NCI-H1105 treated with DMSO at 0.1 percent for 48 hours (cell line): Measurements from ENCODE around the gene SV2C.

Experiments
- DNase-seq: peaks from one replicate; lab custom pipeline; 2025; lab: John Stamatoyannopoulos, UW

Gene SV2C

GRCh38 chr5:76384705-76385104 is 301.5 kb downstream of the SV2C start:
- no peak for DNase-seq

GRCh38 chr5:76385540-76385939 is 302.4 kb downstream of the SV2C start:
- DNase-seq, result no peak

- DNase-seq, result no peak
These were observed 303.2 kb downstream of the SV2C start for GRCh38 chr5:76386360-76386759.

GRCh38 chr5:76388236-76388635 is 305.1 kb downstream of the SV2C start:
- DNase-seq, result no peak

GRCh38 chr5:76388791-76389512 is 305.8 kb downstream of the SV2C start:
- no peak for DNase-seq

GRCh38 chr5:76389513-76390154 is 306.5 kb downstream of the SV2C start:
- DNase-seq, result no peak

GRCh38 chr5:76391014-76391413 is 307.8 kb downstream of the SV2C start:
- DNase-seq, result no peak

- DNase-seq, result no peak
These were observed 310.0 kb downstream of the SV2C start for GRCh38 chr5:76393035-76393680.

- DNase-seq, result no peak
These were observed 314.0 kb downstream of the SV2C start for GRCh38 chr5:76397200-76397599.

- DNase-seq, result no peak
These were observed 316.1 kb downstream of the SV2C start for GRCh38 chr5:76399268-76399667.

GRCh38 chr5:76400466-76400865 is 317.3 kb downstream of the SV2C start:
- DNase-seq, result no peak

- no peak for DNase-seq
These were observed 318.6 kb downstream of the SV2C start for GRCh38 chr5:76401801-76402250.

- no peak for DNase-seq
These were observed 319.2 kb downstream of the SV2C start for GRCh38 chr5:76402251-76402885.

GRCh38 chr5:76402886-76403765 is 319.9 kb downstream of the SV2C start, which contains the start of gene IQGAP2:
Gene IQGAP2, plus strand, starts transcription at chr5:76403285. Its CDS starts 261 bp downstream, at chr5:76403546.
- peak; percentile 36 for DNase-seq
